M059J (cell line): Measurements from ENCODE around the gene ZFPL1. TPM values are rescaled to one million over a fixed set of nuclear protein-coding genes. Genes with fewer than 3 reads are reported as not detected.
"Not testable (repeated sequence)": the region's sequence is repeated elsewhere in the genome, so short reads cannot be mapped to it uniquely, and the experiment has no call there.

Experiments used
- DNase-seq: peaks from one replicate; pipeline ENCODE4 v3.0.0-alpha.2; 2012; ENCODE audit warnings: low read depth
- total RNA-seq: library from RNA; depleted of rRNA; stranded (reverse); fragments of >200 nt; shearing (Covaris generic); gene quantifications from 2 replicates; pipeline ENCODE4 v1.2.3, GENCODE V29; 2014

Gene ZFPL1
- total RNA-seq, 1 experiment from 2014 or later = 96.0 TPM

GRCh38 chr11:65113839-65114238 is 29.8 kb downstream of the ZFPL1 start:
- DNase-seq = no peak

- DNase-seq = no peak
Observed at GRCh38 chr11:65114538-65115171, 30.6 kb downstream of the ZFPL1 start.

DNA sequence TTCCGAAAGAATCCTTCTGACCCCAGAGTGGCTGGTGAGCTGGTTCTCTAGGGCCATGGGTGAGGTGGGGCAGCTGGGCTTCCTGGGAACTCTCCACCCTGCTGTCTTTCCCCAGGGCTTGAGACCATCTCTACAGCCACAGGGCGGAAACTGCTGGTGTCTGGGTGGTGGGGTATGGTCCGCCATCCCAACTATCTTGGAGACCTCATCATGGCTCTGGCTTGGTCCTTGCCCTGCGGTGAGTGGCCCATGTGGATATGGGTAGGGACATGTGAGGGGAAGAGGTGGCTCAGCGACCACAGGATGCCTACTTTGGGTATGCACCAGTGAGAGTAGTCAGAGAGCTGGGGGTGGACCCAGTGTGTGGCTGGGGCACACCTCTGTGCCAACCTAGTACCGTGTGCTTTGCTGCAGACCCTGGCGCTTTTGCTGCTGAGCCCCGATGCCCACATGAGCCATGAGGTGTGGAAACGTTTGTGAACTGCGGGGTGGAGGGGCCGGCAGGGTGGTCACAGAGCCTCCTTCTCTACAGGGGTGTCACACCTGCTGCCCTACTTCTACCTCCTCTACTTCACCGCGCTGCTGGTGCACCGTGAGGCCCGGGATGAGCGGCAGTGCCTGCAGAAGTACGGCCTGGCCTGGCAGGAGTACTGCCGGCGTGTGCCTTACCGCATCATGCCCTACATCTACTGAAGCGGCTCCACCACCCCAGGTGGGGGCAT is 31.5 kb downstream of the ZFPL1 start:
- DNase-seq = no peak

GRCh38 chr11:65116370-65117205 is 32.6 kb downstream of the ZFPL1 start:
- peak; percentile 28 for DNase-seq

- peak; percentile 98 for DNase-seq
Observed at GRCh38 chr11:65117206-65118096, 33.4 kb downstream of the ZFPL1 start, which contains the start of gene ZNHIT2. Gene ZNHIT2, minus strand, starts transcription at chr11:65117701. Its CDS starts 48 bp downstream, at chr11:65117653.

DNA sequence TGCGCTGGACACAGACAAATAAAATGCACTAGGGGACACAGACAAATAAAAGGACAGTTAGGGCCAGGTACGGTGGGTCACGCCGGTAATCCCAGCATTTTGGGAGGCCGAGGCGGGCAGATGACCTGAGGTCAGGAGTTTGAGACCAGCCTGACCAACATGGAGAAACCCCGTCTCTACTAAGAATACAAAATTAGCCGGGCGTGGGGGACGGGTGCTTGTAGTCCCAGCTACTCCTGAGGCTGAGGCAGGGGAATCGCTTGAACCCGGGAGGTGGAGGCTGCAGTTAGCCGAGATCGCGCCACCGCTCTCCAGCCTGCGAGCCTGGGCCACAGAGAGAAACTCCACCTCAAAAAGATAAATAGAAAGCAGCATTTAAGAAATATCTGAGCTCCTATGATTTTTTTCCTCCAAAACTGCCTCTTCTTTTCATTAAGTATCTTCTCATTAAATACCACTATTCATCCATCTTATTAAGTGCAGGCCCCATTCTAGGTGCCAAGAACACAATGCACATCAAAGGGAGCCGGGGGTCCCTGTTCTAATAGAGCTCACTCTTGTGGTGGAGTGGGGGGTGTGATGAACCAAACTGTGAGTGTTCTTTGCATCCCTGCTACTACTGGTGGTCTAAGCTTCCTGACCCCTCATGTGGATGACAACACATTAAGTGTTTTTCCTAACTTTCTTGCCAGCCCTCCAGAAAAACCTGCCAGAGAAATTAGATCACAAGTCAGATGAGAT is 34.2 kb downstream of the ZFPL1 start:
- DNase-seq = no peak

GRCh38 chr11:65118891-65119669 is 35.1 kb downstream of the ZFPL1 start:
- not testable (repeated sequence) for DNase-seq

DNA sequence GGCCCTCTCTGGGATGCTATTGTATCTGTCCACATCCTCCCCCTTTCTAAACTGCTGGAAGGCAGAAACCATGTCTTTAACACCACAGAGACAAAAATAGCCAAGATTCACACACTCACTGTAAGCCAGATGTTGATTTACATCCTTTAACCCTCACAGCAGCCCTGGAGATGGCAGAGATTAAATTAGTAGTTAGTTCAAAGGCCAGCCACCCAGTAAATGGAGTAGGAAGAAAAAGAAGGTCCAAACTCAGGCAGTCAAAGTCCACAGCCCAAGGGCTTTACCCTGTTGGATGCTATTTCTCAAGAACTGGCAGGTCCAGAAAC is 35.6 kb downstream of the ZFPL1 start:
- DNase-seq = no peak

- no peak for DNase-seq
Observed at GRCh38 chr11:65120831-65121230, 36.8 kb downstream of the ZFPL1 start.

DNA sequence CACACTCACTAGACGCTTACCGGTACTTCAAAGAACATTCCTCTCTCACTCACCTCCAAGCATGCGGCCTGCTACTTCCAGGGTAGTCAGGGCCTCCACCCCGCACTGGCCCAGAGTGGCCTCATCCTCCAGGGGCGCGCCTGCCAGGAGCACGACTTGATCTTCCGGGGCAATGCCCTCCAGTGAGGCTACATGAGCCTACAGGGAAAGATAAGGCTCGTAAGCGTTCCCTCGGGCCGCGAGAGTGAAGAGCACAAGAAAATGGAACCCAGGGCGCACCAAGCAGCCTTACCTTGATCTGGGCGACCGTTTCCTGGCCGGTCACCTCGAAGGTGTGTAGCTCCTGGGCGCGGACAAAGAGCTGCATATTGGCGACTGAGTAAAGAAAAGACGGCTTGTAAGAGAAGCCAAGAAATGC is 37.4 kb downstream of the ZFPL1 start:
- DNase-seq = no peak

DNA sequence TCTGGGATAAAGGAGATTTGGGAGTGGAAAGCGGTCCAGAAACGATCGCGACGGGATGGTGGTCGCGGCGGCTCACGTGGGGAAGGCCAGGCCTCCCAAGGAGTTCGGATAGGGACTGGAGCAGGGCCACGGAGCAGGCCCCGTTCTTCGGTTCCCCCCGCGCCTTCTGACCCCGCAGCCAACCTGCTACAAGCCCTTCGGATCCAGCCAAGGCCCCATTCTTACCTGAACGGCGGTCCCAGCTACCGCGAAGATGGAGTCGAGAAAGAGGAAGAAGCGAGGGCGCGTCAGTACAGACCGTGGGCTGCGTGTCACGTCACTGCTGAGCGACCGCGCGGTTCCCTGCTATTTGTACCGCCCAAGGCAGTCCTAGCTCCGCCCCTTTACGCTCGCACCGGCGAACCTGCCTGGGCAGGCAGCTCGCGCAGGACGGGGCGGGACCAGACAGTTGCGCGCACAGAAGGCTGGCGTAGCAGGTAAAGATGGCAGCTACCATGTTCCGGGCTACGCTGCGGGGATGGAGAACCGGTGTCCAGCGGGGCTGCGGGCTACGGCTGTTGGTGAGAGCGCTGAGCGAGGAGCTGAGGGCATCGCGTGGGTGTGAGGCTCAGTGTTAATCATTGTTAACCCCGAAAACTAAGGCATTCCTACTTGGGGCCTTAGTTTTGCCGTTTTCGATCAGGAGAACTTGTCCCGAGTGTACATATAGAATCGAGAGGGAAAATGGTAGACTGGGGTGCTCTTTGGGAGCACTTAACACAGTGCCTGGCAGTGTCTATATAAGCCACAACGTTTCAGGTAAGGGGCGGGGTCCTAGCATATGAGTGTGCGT is 38.1 kb downstream of the ZFPL1 start, which contains the start of the genes FAU and MRPL49:
Gene FAU, minus strand, starts transcription at position 270 of the 832 bp plus-strand sequence. CDS start 321 bp downstream, outside the sequence.
Gene MRPL49, plus strand, starts transcription at position 457 of the 832 bp plus-strand sequence. Its CDS starts 26 bp downstream, at position 483.
- peak; percentile 96 for DNase-seq

DNA sequence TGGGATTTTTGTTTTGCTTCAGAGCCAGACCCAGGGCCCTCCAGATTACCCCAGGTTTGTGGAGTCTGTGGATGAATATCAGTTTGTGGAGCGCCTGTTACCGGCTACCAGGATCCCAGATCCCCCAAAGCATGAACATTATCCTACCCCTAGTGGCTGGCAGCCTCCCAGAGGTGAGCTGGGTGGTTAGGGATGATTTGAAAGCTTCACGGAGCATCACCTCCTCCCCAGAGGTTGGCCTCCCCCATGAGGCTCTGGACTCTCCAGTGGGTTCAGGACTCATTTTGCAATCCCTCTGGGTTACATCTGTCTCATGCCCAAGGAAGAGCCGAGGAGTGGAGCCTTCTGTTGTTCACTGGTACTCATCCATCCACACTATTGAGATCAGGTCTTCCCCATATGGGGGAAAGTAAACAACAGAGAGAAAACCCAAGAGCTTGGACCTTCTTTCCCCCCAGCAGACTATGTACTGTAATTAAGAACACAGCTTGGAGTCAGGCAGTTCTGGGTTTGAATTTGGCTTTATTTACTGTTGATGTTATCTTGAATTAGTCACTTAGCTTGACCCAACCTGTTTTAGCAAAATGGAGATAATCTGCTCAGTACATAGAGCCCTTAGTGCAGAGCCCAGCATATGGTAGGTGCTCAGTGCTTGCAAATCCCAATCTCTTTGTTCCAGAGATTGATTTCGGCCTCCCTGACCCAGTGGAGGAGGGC is 40.6 kb downstream of the ZFPL1 start:
- no peak for DNase-seq

DNA sequence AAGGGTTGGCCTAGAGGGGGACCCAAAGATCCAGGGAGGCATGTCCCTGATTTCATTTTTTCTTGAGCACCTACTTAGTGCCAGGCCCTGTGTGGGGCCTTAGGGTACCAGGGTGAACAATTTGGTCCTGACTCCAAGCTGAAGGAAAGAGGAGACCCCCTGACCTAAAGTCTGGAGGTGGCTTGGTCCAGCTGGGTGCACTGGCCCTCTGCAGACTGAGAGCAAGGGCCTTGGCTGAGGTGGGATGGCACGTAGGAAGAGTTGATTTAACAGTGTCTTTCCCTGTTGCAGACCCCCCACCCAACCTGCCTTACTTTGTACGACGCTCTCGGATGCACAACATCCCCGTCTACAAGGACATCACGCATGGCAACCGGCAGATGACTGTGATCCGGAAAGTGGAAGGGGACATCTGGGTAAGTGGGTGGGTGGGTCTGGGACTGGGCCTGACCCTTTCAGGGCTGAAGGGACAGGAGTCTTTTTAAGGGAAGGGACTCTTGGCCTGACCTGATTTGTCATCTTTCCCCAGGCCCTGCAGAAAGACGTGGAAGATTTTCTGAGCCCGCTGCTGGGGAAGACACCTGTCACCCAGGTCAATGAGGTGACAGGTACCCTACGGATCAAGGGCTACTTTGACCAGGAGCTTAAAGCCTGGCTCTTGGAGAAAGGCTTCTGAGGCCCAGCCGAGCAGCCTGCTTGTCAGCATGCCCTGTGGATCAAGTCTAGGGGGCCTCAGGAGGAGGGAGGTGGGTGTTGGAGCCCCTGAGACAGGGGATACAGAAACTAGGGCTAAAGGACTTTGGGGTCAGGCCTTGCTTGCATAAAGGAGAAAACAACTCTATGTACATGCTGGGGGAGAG is 41.4 kb downstream of the ZFPL1 start:
- DNase-seq = no peak

DNA sequence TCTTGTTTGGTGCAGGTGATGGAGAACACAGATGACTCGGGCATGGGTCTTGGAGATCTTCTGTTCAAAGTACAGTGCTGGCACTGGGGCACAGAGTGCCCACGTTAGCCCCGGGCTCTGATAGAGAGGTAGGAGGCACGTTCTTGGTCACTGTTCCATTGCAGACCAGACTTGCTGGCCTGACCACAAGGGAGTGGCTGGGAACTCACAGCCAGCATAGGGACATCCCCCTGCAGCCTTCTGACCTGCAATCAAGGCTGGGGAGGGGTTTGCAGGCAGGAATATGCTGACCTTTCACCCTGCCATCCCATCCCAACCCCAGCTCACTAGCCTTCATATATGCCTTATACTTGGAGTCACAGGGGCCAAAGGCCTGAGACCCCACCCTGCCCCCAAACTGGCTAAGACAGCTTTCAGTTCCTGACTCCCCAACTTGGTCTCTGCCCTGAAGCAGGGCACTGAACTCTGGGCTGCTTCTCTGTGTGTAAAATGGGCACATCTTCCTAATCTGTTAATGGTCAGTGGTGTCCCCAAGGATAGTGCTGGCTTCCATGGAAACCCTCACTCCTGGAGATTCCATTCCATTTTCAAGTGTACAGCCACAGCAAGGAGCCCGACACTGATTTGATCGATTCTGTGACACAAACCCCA is 42.7 kb downstream of the ZFPL1 start:
- DNase-seq = no peak

DNA sequence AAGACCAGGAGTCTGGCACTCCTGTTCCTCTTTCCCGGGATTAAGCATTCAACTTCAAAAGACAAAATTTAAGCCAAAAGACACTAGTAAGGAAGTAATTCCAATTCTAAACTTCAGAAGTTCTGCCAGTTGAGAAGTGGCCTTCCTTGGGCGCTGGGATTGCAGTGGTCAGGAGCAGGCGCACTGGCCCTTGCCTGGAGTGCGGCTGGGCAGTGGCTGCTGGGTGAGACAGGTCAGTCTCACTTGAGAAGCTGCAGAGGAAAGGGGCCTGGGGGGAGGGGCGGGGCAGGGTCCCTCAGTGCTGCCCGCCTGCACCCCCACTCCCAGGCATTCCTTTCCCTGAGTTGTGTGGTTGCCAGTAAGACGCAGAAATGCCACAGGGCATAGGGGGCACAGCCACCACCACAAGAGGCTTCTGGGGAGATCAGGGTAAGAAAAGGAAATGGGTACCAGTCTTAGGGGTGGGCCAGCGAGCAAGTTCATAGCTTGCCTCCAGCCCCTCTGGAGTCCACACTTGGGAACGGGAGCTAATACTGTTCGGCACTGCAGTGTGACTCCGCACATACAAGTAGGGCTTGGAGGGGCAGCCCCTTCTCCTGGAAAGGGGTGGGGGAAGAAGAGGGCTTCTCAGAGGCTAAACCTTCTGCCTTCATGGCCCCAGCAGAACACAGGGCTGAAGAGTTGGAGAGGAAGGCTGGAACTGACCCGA is 43.6 kb downstream of the ZFPL1 start:
- no peak for DNase-seq
